HAP-1 (cell line): ENCODE measurements around the gene BLOC1S4.

Experiments
- DNase-seq, 2 experiments: peaks; one replicate each; pipeline ENCODE4 v3.0.0-alpha.2; 2016 to 2020; ENCODE audit warnings: low spot score in 2 of 2
- H3K27me3 ChIP-seq: fragments of 250-450 bp; sonication (Bioruptor Pico); 2 replicates; pipeline ENCODE4 v1.5.1; 2020; ENCODE audit warnings: low read depth, mild to moderate bottlenecking, moderate library complexity
- H3K36me3 ChIP-seq: fragments of 250-450 bp; sonication (Bioruptor Pico); replicated peaks from 2 replicates; pipeline ENCODE4 v1.5.1; 2020; ENCODE audit warnings: mild to moderate bottlenecking
- H3K4me1 ChIP-seq: fragments of 250-450 bp; sonication (Bioruptor Pico); 2 replicates; pipeline ENCODE4 v1.5.1; 2020; ENCODE audit warnings: mild to moderate bottlenecking
- H3K4me3 ChIP-seq: fragments of 250-450 bp; sonication (Bioruptor Pico); 2 replicates; pipeline ENCODE4 v1.5.1; 2020; ENCODE audit warnings: mild to moderate bottlenecking, moderate library complexity
- H3K9me3 ChIP-seq: fragments of 250-450 bp; sonication (Bioruptor Pico); 2 replicates; pipeline ENCODE4 v1.5.1; 2020; ENCODE audit warnings: mild to moderate bottlenecking, moderate library complexity
- in situ Hi-C: fragments of 300-500 bp; cut with MboI; formaldehyde crosslinking; loops from 3 replicates; pipeline ENCODE4 v1.14.3; 2020; ENCODE audit warnings: low sequenced_read_pairs, inconsistent platforms, mixed read lengths

Gene BLOC1S4

DNA sequence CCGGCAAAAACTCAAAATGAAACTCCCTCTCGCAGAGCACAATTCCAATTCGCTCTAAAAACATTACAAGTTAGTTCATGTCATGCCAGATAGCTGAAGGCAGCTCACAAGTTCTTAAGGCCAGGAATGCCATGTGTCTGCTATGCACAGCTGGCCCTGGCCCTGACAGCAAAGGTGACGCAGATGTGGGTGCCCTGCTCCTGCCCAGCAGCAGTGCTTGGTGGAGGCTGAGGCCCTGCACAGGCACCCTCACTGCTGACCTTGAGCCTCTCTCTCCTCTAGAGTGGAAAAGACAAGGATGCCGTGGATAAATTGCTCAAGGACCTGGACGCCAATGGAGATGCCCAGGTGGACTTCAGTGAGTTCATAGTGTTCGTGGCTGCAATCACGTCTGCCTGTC lies 19.4 kb upstream of the BLOC1S4 start:
- H3K9me3 ChIP-seq = no peaks in the 10 kb centered on the region
- no peaks in the 10 kb centered on the region for H3K27me3 ChIP-seq
- no peak overlapping the region for H3K4me3 ChIP-seq
- H3K4me1 ChIP-seq = no peaks in the 10 kb centered on the region
- no peak for DNase-seq
- in situ Hi-C loops = no loop called here
- no peaks in the 10 kb centered on the region for H3K36me3 ChIP-seq

DNA sequence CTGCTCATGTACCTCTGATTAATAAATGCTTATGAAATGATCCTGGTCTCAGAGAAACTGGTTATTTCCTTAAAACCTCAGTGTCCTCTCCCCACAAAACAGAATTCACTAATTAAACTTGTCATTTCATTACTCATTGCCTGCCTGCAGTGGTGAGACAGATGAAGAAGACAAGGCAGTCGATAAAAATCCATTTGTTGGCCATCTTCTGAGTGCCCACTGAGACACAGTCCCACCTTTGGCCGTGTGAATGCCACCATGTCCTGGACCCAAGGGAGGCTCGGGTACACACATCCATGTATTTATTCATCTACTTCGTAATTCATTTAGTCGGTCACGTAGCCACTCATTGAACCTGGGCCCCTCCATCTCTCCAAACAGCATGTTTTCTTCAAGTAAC lies 18.8 kb upstream of the BLOC1S4 start:
- Histone ChIP-seq H3K9me3 (no peaks in the 10 kb centered on the region), H3K36me3 (no peaks in the 10 kb centered on the region), H3K4me1 (no peaks in the 10 kb centered on the region), H3K27me3 (no peaks in the 10 kb centered on the region), H3K4me3 (no peak overlapping the region)
- in situ Hi-C loops = no loop called here
- no peak for DNase-seq

GRCh38 chr4:6699388-6699787 lies 16.6 kb upstream of the BLOC1S4 start:
- Histone ChIP-seq H3K27me3 (no peaks in the 10 kb centered on the region), H3K36me3 (peaks cover 8% of the 10 kb centered on the region), H3K9me3 (no peaks in the 10 kb centered on the region), H3K4me1 (no peaks in the 10 kb centered on the region), H3K4me3 (no peak overlapping the region)
- in situ Hi-C loops = no loop called here
- no peak for DNase-seq

DNA sequence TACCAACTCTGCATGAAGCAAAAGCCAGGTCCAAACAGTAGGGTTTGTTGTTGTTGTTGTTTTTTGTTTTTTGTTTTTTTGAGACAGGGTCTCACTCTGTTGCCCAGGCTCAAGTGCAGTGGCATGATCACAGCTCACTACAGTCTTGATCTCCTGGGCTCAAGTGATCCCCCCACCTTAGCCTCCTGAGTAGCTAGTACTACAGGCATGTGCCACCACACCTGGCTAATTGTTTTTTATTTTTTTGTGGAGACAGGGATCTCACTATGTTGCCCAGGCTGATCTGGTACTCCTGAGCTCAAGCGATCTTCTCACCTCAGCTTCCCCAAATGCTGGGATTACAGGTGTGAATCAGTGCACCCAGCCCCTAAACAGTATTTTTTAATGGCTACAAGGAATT lies 16.1 kb upstream of the BLOC1S4 start:
- Histone ChIP-seq H3K27me3 (no peaks in the 10 kb centered on the region), H3K4me1 (no peaks in the 10 kb centered on the region), H3K4me3 (no peak overlapping the region), H3K9me3 (no peaks in the 10 kb centered on the region), H3K36me3 (peaks cover 8% of the 10 kb centered on the region)
- no peak for DNase-seq
- in situ Hi-C loops = no loop called here

- Histone ChIP-seq H3K36me3 (peaks cover 8% of the 10 kb centered on the region), H3K9me3 (no peaks in the 10 kb centered on the region), H3K27me3 (no peaks in the 10 kb centered on the region), H3K4me1 (no peaks in the 10 kb centered on the region), H3K4me3 (no peak overlapping the region)
- in situ Hi-C loops = no loop called here
- DNase-seq = peak in 1 of 2 experiments; percentile 52
Measured at GRCh38 chr4:6701371-6701770, 14.6 kb upstream of the BLOC1S4 start.

- no peaks in the 10 kb centered on the region for H3K9me3 ChIP-seq
- no peak overlapping the region for H3K4me3 ChIP-seq
- H3K27me3 ChIP-seq = no peaks in the 10 kb centered on the region
- DNase-seq = no peak
- in situ Hi-C loops = no loop called here
- peaks cover 5% of the 10 kb centered on the region; the same call in 1 of the 2 replicates for H3K4me1 ChIP-seq
- peaks cover 13% of the 10 kb centered on the region for H3K36me3 ChIP-seq
Measured at GRCh38 chr4:6702761-6703160, 13.2 kb upstream of the BLOC1S4 start.

DNA sequence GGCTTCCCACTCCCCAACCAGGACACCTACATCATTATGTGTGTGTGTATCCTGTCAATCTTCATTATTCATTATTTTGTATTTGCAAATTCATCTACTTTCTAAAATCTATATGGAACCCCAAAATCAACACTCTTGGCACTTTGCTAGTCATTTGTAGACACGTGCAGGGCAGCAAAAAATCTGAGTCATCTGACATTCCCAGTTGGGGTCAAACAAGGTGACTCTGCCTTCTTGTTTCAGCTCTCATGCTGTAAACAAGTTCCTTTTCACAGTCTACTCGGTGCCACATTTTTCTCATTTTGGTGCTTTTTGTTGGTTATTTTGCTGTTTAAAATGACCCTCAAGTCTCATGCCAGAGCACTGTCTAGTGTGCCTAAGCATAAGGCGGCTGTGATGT lies 12.2 kb upstream of the BLOC1S4 start:
- Histone ChIP-seq H3K36me3 (peaks cover 16% of the 10 kb centered on the region), H3K9me3 (0 out of 2 replicates have a peak, but pooled peaks cover under 1% of the 10 kb centered on the region)
- in situ Hi-C loops = no loop called here

GRCh38 chr4:6705646-6706045 lies 10.3 kb upstream of the BLOC1S4 start:
- H3K4me3 ChIP-seq = no peak overlapping the region
- H3K9me3 ChIP-seq = 0 out of 2 replicates have a peak, but pooled peaks cover 8% of the 10 kb centered on the region
- peaks cover 16% of the 10 kb centered on the region for H3K36me3 ChIP-seq
- no peak for DNase-seq
- H3K27me3 ChIP-seq = no peaks in the 10 kb centered on the region
- in situ Hi-C loops = no loop called here
- peaks cover 5% of the 10 kb centered on the region; the same call in 1 of the 2 replicates for H3K4me1 ChIP-seq

More for the DNA sequence above, 12.2 kb upstream of the BLOC1S4 start:
- Histone ChIP-seq H3K27me3 (no peaks in the 10 kb centered on the region), H3K4me1 (peaks cover 5% of the 10 kb centered on the region; the same call in 1 of the 2 replicates), H3K4me3 (no peak overlapping the region)
- DNase-seq = no peak

DNA sequence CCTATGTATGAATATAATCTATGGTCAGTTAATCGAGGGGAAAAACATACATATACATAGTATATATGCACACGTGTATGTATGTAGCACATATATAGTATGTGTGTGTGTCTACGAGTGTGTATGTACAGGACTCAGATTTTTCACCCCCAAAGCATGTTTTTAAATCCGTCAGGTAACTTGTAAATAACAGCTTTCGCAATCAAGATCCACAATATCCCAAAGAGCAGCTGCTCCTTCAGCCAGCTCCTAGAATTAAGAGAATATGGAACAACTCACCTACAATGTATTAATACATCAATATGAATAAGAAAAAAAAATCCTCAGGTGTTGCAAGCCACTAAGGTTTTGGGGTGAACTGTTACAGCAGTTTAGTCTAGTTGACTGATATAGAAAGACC lies 9.8 kb upstream of the BLOC1S4 start:
- H3K27me3 ChIP-seq = no peaks in the 10 kb centered on the region
- in situ Hi-C loops = no loop called here
- H3K9me3 ChIP-seq = 0 out of 2 replicates have a peak, but pooled peaks cover 8% of the 10 kb centered on the region
- peaks cover 16% of the 10 kb centered on the region for H3K36me3 ChIP-seq
- peaks cover 5% of the 10 kb centered on the region; the same call in 1 of the 2 replicates for H3K4me1 ChIP-seq
- DNase-seq = no peak
- no peak overlapping the region for H3K4me3 ChIP-seq

DNA sequence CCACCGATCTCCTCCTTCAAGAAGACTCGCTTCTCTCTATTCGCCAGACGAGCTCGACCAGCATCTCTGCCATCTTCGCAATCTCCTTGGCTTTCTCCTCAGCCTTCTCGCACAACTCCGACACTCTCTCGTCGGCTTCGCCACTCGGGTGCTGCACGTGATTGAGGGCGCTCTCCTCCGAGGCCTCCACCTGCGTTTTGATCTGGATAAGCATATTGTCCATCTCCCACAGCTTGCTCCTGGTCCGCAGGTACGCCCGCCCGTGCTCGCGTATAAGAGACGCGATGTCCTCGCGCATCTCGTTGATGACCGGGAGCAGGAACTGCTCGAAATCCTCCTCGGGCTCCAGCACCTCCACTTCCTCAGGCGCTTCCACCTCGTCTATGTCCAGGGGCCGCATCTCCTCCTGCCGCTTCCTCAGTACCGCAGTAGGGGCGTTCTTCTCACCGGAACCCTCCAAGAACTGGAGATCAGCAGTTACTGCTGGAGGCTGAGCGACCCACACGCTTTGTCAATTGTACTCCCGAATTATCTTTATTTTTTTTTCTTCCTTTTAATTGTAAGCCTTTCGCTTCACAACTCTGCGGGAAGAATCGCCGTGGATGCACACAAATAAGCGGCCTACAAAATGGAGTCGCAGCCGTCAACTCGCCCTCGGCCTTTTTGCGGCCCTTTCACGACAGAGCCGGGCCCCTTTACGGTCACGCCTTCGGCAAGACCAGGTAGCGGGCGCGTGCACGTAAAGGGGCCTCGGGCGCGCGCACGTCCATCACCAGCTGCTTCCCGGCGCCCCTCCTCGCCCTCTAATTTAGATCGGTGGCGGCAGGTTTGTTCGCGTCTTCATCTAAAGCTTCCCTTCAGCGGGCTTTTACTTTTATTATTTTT lies 6.5 kb upstream of the BLOC1S4 start, which contains the start of gene MRFAP1L1:
Gene MRFAP1L1, minus strand, starts transcription at position 636 of the 885 bp plus-strand sequence. Its CDS starts 236 bp downstream, at position 400.
- Histone ChIP-seq H3K36me3 (peaks cover 8% of the 10 kb centered on the region), H3K4me3 (peak within 1 kb of the TSS; percentile 52), H3K27me3 (no peaks in the 10 kb centered on the region), H3K4me1 (peaks cover 5% of the 10 kb centered on the region; the same call in 1 of the 2 replicates), H3K9me3 (0 out of 2 replicates have a peak, but pooled peaks cover 8% of the 10 kb centered on the region)
- peak; percentile 93 to 97 for DNase-seq
- in situ Hi-C loops = no loop called here

- in situ Hi-C loops = no loop called here
- Histone ChIP-seq H3K4me3 (peak overlapping the region; percentile 52), H3K36me3 (peaks cover 8% of the 10 kb centered on the region), H3K4me1 (peaks cover 5% of the 10 kb centered on the region; the same call in 1 of the 2 replicates), H3K27me3 (no peaks in the 10 kb centered on the region), H3K9me3 (0 out of 2 replicates have a peak, but pooled peaks cover 8% of the 10 kb centered on the region)
- DNase-seq = no peak
Measured at GRCh38 chr4:6710282-6710681, 5.7 kb upstream of the BLOC1S4 start.

DNA sequence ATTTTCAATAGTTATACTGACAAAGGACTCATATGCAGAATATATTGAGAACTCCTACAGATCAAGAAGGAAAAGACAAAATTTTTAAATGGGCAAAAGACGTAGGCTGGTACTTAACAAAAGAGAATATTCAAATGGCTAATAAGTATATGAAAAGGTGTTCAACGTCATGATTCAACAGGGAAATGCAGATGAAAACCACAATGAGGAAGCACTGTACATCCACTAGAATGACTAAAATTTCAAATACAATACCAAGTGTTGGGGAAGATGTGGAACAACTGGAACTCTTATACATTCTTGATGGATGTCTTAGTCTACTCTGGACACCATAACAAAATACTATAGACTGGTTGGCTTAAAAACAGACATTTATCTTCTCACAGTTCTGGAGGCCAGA lies 5.0 kb upstream of the BLOC1S4 start:
- no peak for DNase-seq
- Histone ChIP-seq H3K4me3 (no peak overlapping the region), H3K9me3 (0 out of 2 replicates have a peak, but pooled peaks cover 8% of the 10 kb centered on the region), H3K27me3 (no peaks in the 10 kb centered on the region), H3K4me1 (peaks cover 7% of the 10 kb centered on the region), H3K36me3 (peaks cover 8% of the 10 kb centered on the region)
- in situ Hi-C loops = no loop called here

DNA sequence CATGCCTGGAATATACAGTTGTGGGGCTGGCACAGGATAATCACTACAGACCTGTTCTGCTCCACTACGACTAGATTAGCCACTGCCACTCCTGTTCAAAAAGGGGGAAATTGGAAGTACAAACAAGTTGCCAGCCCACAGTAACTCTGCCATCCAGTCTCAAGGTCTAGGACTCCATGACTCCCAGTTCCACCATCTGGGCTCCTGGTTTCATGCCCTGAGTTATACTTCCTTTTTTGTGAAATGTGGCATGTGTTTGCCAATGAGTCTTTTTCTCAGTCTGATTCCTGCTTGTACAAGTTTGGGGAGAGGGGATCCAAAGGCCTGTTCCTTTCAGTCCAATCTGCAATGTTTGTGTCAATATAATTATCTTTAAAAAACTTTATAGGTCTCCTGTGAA lies 1.0 kb upstream of the BLOC1S4 start:
- Histone ChIP-seq H3K36me3 (no peaks in the 10 kb centered on the region), H3K4me3 (no peak overlapping the region), H3K9me3 (0 out of 2 replicates have a peak, but pooled peaks cover 5% of the 10 kb centered on the region), H3K4me1 (peaks cover 5% of the 10 kb centered on the region), H3K27me3 (no peaks in the 10 kb centered on the region)
- in situ Hi-C loops = no loop called here
- no peak for DNase-seq

GRCh38 chr4:6715704-6716017 lies 313 bp upstream of the BLOC1S4 start:
- no peak for DNase-seq
- Histone ChIP-seq H3K9me3 (no peaks in the 10 kb centered on the region), H3K36me3 (no peaks in the 10 kb centered on the region), H3K27me3 (no peaks in the 10 kb centered on the region), H3K4me1 (peaks cover 5% of the 10 kb centered on the region), H3K4me3 (peak overlapping the region; percentile 63)
- in situ Hi-C loops = no loop called here
